H9 (cell line): Measurements from ENCODE around the gene MS4A10. TPM values are rescaled to one million over a fixed set of nuclear protein-coding genes. Genes with fewer than 3 reads are reported as not detected.
"Not testable (repeated sequence)": the region's sequence is repeated elsewhere in the genome, so short reads cannot be mapped to it uniquely, and the experiment has no call there.

Source experiments
- DNase-seq: peaks from one replicate; pipeline ENCODE4 v3.0.0-alpha.2; 2017
- H2AFZ ChIP-seq: one replicate; pipeline ENCODE4 v1.6.1; 2013; ENCODE audit warnings: mild to moderate bottlenecking, low read length, control low read depth, moderate library complexity
- H2AK5ac ChIP-seq: 2 replicates; pipeline ENCODE4 v1.6.1; 2013; ENCODE audit warnings: low read length, control low read depth, mixed read lengths; ENCODE audit not compliant: insufficient read length
- H2BK120ac ChIP-seq: one replicate; pipeline ENCODE4 v1.6.1; 2013; ENCODE audit warnings: low read depth, mild to moderate bottlenecking, low read length, control low read depth, inconsistent platforms; ENCODE audit not compliant: poor library complexity, severe bottlenecking
- H2BK12ac ChIP-seq: 2 replicates; pipeline ENCODE4 v1.6.1; 2013; ENCODE audit warnings: low read length, control low read depth, mixed read lengths, low read depth; ENCODE audit not compliant: insufficient read length
- H2BK15ac ChIP-seq: 2 replicates; pipeline ENCODE4 v1.6.1; 2013; ENCODE audit warnings: low read depth, low read length, control low read depth
- H2BK20ac ChIP-seq: one replicate; pipeline ENCODE4 v1.6.1; 2013; ENCODE audit warnings: low read depth, mild to moderate bottlenecking, low read length, control low read depth, inconsistent platforms; ENCODE audit not compliant: poor library complexity, severe bottlenecking
- H2BK5ac ChIP-seq: 2 replicates; pipeline ENCODE4 v1.6.1; 2013; ENCODE audit warnings: low read length, control low read depth, mixed read lengths; ENCODE audit not compliant: insufficient read length
- H3K14ac ChIP-seq: 2 replicates; pipeline ENCODE4 v1.6.1; 2013; ENCODE audit warnings: low read length, control low read depth; ENCODE audit not compliant: insufficient read depth
- H3K18ac ChIP-seq: 2 replicates; pipeline ENCODE4 v1.6.1; 2013; ENCODE audit warnings: low read depth, mild to moderate bottlenecking, mixed read lengths, low read length, control low read depth; ENCODE audit not compliant: insufficient read length
- H3K23ac ChIP-seq: 2 replicates; pipeline ENCODE4 v1.6.1; 2013; ENCODE audit warnings: low read length, control low read depth, mixed read lengths, low read depth; ENCODE audit not compliant: insufficient read length
- H3K23me2 ChIP-seq: 2 replicates; pipeline ENCODE4 v1.6.1; 2013; ENCODE audit warnings: low read depth, mild to moderate bottlenecking, mixed read lengths, low read length, control low read depth; ENCODE audit not compliant: insufficient read length, poor library complexity, severe bottlenecking
- H3K27ac ChIP-seq: 2 replicates; pipeline ENCODE4 v1.5.1; 2013; ENCODE audit warnings: low read length, control low read depth, mixed read lengths, low read depth; ENCODE audit not compliant: insufficient read length
- H3K27me3 ChIP-seq: 2 replicates; pipeline ENCODE4 v1.6.1; 2013; ENCODE audit warnings: low read length, control low read depth, inconsistent platforms; ENCODE audit not compliant: insufficient read depth
- H3K4ac ChIP-seq: 2 replicates; pipeline ENCODE4 v1.6.1; 2013; ENCODE audit warnings: low read depth, mild to moderate bottlenecking, control low read depth, inconsistent platforms, low read length, moderate library complexity
- H3K4me1 ChIP-seq: 2 replicates; pipeline ENCODE4 v1.6.1; 2013; ENCODE audit warnings: low read length, control low read depth, inconsistent platforms; ENCODE audit not compliant: insufficient read depth
- H3K4me2 ChIP-seq: 2 replicates; pipeline ENCODE4 v1.6.1; 2013; ENCODE audit warnings: low read length, control low read depth, mixed read lengths; ENCODE audit not compliant: insufficient read length, insufficient read depth
- H3K56ac ChIP-seq: 2 replicates; pipeline ENCODE4 v1.6.1; 2013; ENCODE audit warnings: low read depth, mild to moderate bottlenecking, mixed read lengths, low read length, control low read depth; ENCODE audit not compliant: insufficient read length
- H3K79me1 ChIP-seq: 2 replicates; pipeline ENCODE4 v1.6.1; 2013; ENCODE audit warnings: low read depth, mild to moderate bottlenecking, moderate library complexity, low read length, control low read depth, inconsistent platforms; ENCODE audit not compliant: insufficient read depth, poor library complexity, severe bottlenecking
- H3K79me2 ChIP-seq: 2 replicates; pipeline ENCODE4 v1.6.1; 2013; ENCODE audit warnings: low read length, control low read depth, inconsistent platforms; ENCODE audit not compliant: insufficient read depth
- H3K9ac ChIP-seq: 2 replicates; pipeline ENCODE4 v1.6.1; 2013; ENCODE audit warnings: low read length, control low read depth, mixed read lengths; ENCODE audit not compliant: insufficient read length; ENCODE audit errors: extremely low read depth
- H3K9me3 ChIP-seq: one replicate; pipeline ENCODE4 v1.6.1; 2013; ENCODE audit warnings: low read depth, low read length, inconsistent platforms; ENCODE audit not compliant: control insufficient read depth
- H3T11ph ChIP-seq: one replicate; pipeline ENCODE4 v1.6.1; 2013; ENCODE audit warnings: mild to moderate bottlenecking, low read length, control low read depth, inconsistent platforms
- H4K20me1 ChIP-seq: one replicate; pipeline ENCODE4 v1.6.1; 2013; ENCODE audit not compliant: control insufficient read depth, insufficient read length, insufficient read depth
- H4K5ac ChIP-seq: 2 replicates; pipeline ENCODE4 v1.6.1; 2013; ENCODE audit warnings: low read depth, mild to moderate bottlenecking, mixed read lengths, low read length, control low read depth; ENCODE audit not compliant: insufficient read length
- H4K8ac ChIP-seq: replicated peaks from 2 replicates; pipeline ENCODE4 v1.6.1; 2013; ENCODE audit warnings: low read length, control low read depth, mixed read lengths, low read depth; ENCODE audit not compliant: insufficient read length
- H4K91ac ChIP-seq: 2 replicates; pipeline ENCODE4 v1.6.1; 2013; ENCODE audit warnings: low read depth, mild to moderate bottlenecking, moderate library complexity, mixed read lengths, low read length, control low read depth; ENCODE audit not compliant: insufficient read length
- H3K27ac Mint-ChIP-seq, 3 experiments: 2 replicates in 2 of 3; 3 replicates in 1 of 3; pipeline ENCODE4 v1.8.0; 2020 to 2021; ENCODE audit warnings: mixed read lengths in 3 of 3, mild to moderate bottlenecking in 1 of 3, moderate library complexity in 1 of 3
- H3K27me3 Mint-ChIP-seq: 2 replicates; pipeline ENCODE4 v1.8.0; 2021; ENCODE audit warnings: low read depth, mild to moderate bottlenecking, moderate library complexity, mixed read lengths
- H3K36me3 Mint-ChIP-seq, 3 experiments: 2 replicates in 2 of 3; 3 replicates in 1 of 3; pipeline ENCODE4 v1.8.0; 2020 to 2021; ENCODE audit warnings: low read depth in 3 of 3, mixed read lengths in 3 of 3; ENCODE audit not compliant: insufficient read depth in 1 of 3
- H3K4me1 Mint-ChIP-seq, 2 experiments: 2 replicates each; pipeline ENCODE4 v1.8.0; 2020; ENCODE audit warnings: mixed read lengths in 2 of 2
- H3K4me3 Mint-ChIP-seq, 2 experiments: 2 replicates in 1 of 2; 3 replicates in 1 of 2; pipeline ENCODE4 v1.8.0; 2020 to 2021; ENCODE audit warnings: mild to moderate bottlenecking in 2 of 2, mixed read lengths in 2 of 2, moderate library complexity in 1 of 2
- H3K9me3 Mint-ChIP-seq, 2 experiments: 2 replicates in 1 of 2; 3 replicates in 1 of 2; pipeline ENCODE4 v1.8.0; 2020; ENCODE audit warnings: mild to moderate bottlenecking in 2 of 2, mixed read lengths in 2 of 2, moderate library complexity in 1 of 2
- CTCF ChIP-seq: fragments of 200-600 bp; sonication (generic); conservative IDR thresholded peaks from 3 replicates; pipeline ENCODE4 v1.8.0; 2021; ENCODE audit warnings: antibody characterized with exemption, mild to moderate bottlenecking
- WGBS: extraction: QIAGEN DNeasy Blood & Tissue Kit; methylation state at CpG from one replicate; pipeline ENCODE4 v1.1.7; 2013; ENCODE audit warnings: missing lambda C conversion rate, low lambda C conversion rate, mixed read lengths; ENCODE audit not compliant: insufficient read length; ENCODE audit errors: extremely low coverage; 5-methylcytosine and 5-hydroxymethylcytosine counted together
- total RNA-seq: library from RNA; stranded (reverse); gene quantifications from 2 replicates; pipeline ENCODE4 v1.2.1, GENCODE V29; 2021

The MS4A10 gene
- total RNA-seq, 1 experiment from 2014 or later, result not detected

- WGBS, result no CpG with 5 or more reads among the region's 15 CpGs
- Histone ChIP-seq H2BK5ac (no peak overlapping the region), H2AK5ac (no peak overlapping the region), H3K4ac (no peak overlapping the region), H3K4me1 (no peaks in the 10 kb centered on the region), H3K14ac (no peak overlapping the region), H2BK12ac (no peak overlapping the region), H3K27ac (no peak overlapping the region), H3K56ac (no peak overlapping the region), H3K79me2 (no peaks in the 10 kb centered on the region), H3K9me3 (no peaks in the 10 kb centered on the region), H4K91ac (no peak overlapping the region), H2AFZ (no peak overlapping the region), H3K9ac (no peak overlapping the region), H2BK120ac (no peak overlapping the region), H3K79me1 (no peaks in the 10 kb centered on the region), H3K18ac (no peak overlapping the region), H3T11ph (no peak overlapping the region), H4K20me1 (no peaks in the 10 kb centered on the region), H4K8ac (no peak overlapping the region), H2BK15ac (no peak overlapping the region), H2BK20ac (no peak overlapping the region), H3K4me2 (no peak overlapping the region), H3K23me2 (no peaks in the 10 kb centered on the region), H3K23ac (no peak overlapping the region), H3K27me3 (no peaks in the 10 kb centered on the region), H4K5ac (no peak overlapping the region)
- no peaks in the 10 kb centered on the region for H3K4me1 Mint-ChIP-seq
- H3K4me3 Mint-ChIP-seq, result no peak overlapping the region
- H3K27ac Mint-ChIP-seq, result peak overlapping the region in 1 of 3 experiments; percentile 55; a peak in 1 of 7 replicates
- peaks cover 4% of the 10 kb centered on the region for H3K27me3 Mint-ChIP-seq
- no peaks in the 10 kb centered on the region; a peak in 1 of 7 replicates for H3K36me3 Mint-ChIP-seq
- TF ChIP-seq CTCF, result no peak
- DNase-seq, result no peak
- peaks cover 5 to 7% of the 10 kb centered on the region in 2 experiments for H3K9me3 Mint-ChIP-seq
Measured at GRCh38 chr11:60821827-60822599, 36.9 kb downstream of the MS4A10 start.

GRCh38 chr11:60823745-60824306, 38.7 kb downstream of the MS4A10 start:
- not testable (repeated sequence) for H4K5ac ChIP-seq, H3K79me1 ChIP-seq, H3K56ac ChIP-seq, H4K20me1 ChIP-seq, H3K27me3 ChIP-seq, H3K36me3 Mint-ChIP-seq, H3K27ac ChIP-seq, H3K9me3 Mint-ChIP-seq, H4K91ac ChIP-seq, H4K8ac ChIP-seq, H3K14ac ChIP-seq, H3K4me3 Mint-ChIP-seq, H3K4me2 ChIP-seq, H3K27me3 Mint-ChIP-seq, H2BK20ac ChIP-seq, H2BK120ac ChIP-seq, H2BK12ac ChIP-seq, H2AFZ ChIP-seq, H3K9me3 ChIP-seq, H3K18ac ChIP-seq, H3K23me2 ChIP-seq, H3K4me1 Mint-ChIP-seq, H3K27ac Mint-ChIP-seq, H3T11ph ChIP-seq, H3K4me1 ChIP-seq, H2AK5ac ChIP-seq, H3K4ac ChIP-seq, H3K23ac ChIP-seq, H3K79me2 ChIP-seq, H3K9ac ChIP-seq, H2BK15ac ChIP-seq, H2BK5ac ChIP-seq, DNase-seq
- WGBS, result no CpG with 5 or more reads among the region's 5 CpGs
